Pancreas (tissue), 10 donors: ENCODE measurements around the gene ENOPH1. TPM values are rescaled to one million over a fixed set of nuclear protein-coding genes. Genes with fewer than 3 reads are reported as not detected.
A peak's percentile ranks its signal among the peaks of the same experiment; 100 is the strongest.
"Not testable (repeated sequence)": the region's sequence is repeated elsewhere in the genome, so short reads cannot be mapped to it uniquely, and the experiment has no call there.

Experiments used
- ATAC-seq, 4 donors: fragments of 200-7000 bp; cut with Tn5 transposase; one replicate each; pipeline versions ENCODE4 v1.8.0 to v1.9.1; 2020; ENCODE audit warnings: mild to moderate bottlenecking in 4 of 4, moderate library complexity in 4 of 4
- DNase-seq, 6 donors: peaks; one replicate each; pipeline ENCODE4 v3.0.0-alpha.2; 2020
- FAIRE-seq: peaks from 2 replicates; lab custom pipeline; 2012; peaks lifted over from hg19 to GRCh38; lab: Jason Lieb, UNC
- H3K27ac ChIP-seq, 4 donors: fragments of 200-600 bp; sonication (generic); 1 replicate in 3 of 4; 2 replicates in 1 of 4; pipeline versions ENCODE4 v1.5.0 to v1.8.0; 2020
- H3K27me3 ChIP-seq, 4 donors: fragments of 200-600 bp; one replicate each; pipeline ENCODE4 v1.8.0; 2021
- H3K36me3 ChIP-seq, 3 donors: fragments of 200-600 bp; sonication (generic) in 1 of 3; one replicate each; pipeline versions ENCODE4 v1.5.0 to v1.8.0; 2020 to 2021
- H3K4me1 ChIP-seq, 3 donors: fragments of 200-600 bp; one replicate each; pipeline ENCODE4 v1.8.0; 2021
- H3K4me3 ChIP-seq, 4 donors: fragments of 200-600 bp; sonication (generic) in 2 of 4; one replicate each; pipeline versions ENCODE4 v1.5.0 to v1.8.0; 2020 to 2021
- H3K9me3 ChIP-seq, 4 donors: fragments of 200-600 bp; one replicate each; pipeline ENCODE4 v1.8.0; 2021
- WGBS, 2 donors: extraction: QIAGEN DNeasy Blood & Tissue Kit; methylation state at CpG; one replicate each; pipeline ENCODE4 v1.1.7; 2013; 5-methylcytosine and 5-hydroxymethylcytosine counted together
- intact Hi-C, 3 donors: fragments of 100-400 bp; cut with DNase I; formaldehyde crosslinking; loops; one replicate each; pipeline versions ENCODE4 v1.11.1 to v1.14.2; 2022
- polyA plus RNA-seq, 2 donors: library from polyadenylated mRNA; stranded (reverse); fragments of 200-250 nt; gene quantifications; one replicate each; pipeline ENCODE4 v1.2.3, GENCODE V29; 2013
- total RNA-seq, 6 donors: library from RNA; stranded (reverse); fragmentation: NEBNext Ultra II Directional in 4 of 6; extraction: Animal tissue kit (Norgen Biotek cat#: 25700) in 4 of 6; gene quantifications; one replicate each; pipeline versions ENCODE4 v1.2.1 to v1.2.4, GENCODE V29; 2021 to 2023
- TF ChIP-seq, protein P1 (sequence below), 4 donors: fragments of 200-600 bp; sonication (generic) in 3 of 4; IDR thresholded peaks; one replicate each; pipeline versions ENCODE4 v1.5.0 to v1.8.0; 2021; ENCODE audit warnings: antibody characterized with exemption in 4 of 4
- donor health status: healthy with polysubstance abuse.
- donor health status: DM: no; HTN: no; CAD: no; lungs with moderate emphysema.
- donor health status: DM: no; HTN: no; CAD: no.
- donor health status: control.
- donor health status: control.
- donor health status: Bipolar disorder and iron deficiency.
- donor health status: DM: yes; HTN: yes; CAD: no.
- donor health status: DM: no; HTN: no; CAD: no.
- donor health status: DM: no; HTN: no; CAD: no.
- donor health status: DM: yes; HTN: yes; CAD: no.

ENOPH1 gene
- total and polyA plus RNA-seq, 8 donors: 8.4 to 24.4 (median 14.0) TPM

DNA sequence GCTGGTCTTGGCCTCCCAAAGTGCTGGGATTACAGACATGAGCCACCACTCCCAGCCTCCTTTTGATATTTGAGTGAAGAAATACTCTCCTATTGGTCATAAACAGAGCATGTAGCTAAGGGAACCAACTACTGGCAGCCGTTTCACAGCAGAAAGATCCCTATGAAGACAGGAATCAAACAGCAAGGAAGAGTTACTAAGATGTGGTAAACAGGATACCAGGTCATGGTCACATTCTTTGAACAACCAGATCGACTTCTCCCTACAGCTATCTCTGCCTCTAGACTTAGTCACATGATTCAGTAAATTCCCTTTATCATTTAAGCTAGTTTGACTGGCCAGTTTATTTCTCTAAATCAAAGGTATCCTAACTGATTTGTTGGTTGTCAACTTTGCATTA, 47.6 kb upstream of the ENOPH1 start:
- intact Hi-C loops: no loop called here
- no peak overlapping the region for H3K4me3 ChIP-seq
- TF ChIP-seq, protein P1, sequence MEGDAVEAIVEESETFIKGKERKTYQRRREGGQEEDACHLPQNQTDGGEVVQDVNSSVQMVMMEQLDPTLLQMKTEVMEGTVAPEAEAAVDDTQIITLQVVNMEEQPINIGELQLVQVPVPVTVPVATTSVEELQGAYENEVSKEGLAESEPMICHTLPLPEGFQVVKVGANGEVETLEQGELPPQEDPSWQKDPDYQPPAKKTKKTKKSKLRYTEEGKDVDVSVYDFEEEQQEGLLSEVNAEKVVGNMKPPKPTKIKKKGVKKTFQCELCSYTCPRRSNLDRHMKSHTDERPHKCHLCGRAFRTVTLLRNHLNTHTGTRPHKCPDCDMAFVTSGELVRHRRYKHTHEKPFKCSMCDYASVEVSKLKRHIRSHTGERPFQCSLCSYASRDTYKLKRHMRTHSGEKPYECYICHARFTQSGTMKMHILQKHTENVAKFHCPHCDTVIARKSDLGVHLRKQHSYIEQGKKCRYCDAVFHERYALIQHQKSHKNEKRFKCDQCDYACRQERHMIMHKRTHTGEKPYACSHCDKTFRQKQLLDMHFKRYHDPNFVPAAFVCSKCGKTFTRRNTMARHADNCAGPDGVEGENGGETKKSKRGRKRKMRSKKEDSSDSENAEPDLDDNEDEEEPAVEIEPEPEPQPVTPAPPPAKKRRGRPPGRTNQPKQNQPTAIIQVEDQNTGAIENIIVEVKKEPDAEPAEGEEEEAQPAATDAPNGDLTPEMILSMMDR (IDR thresholded peaks at IDR 0.05): no peak
- no peaks in the 10 kb centered on the region for H3K27me3 ChIP-seq
- no peaks in the 10 kb centered on the region for H3K4me1 ChIP-seq
- ATAC-seq (no peak), DNase-seq (no peak), FAIRE-seq (no peak)
- H3K9me3 ChIP-seq: no peaks in the 10 kb centered on the region
- no peak overlapping the region for H3K27ac ChIP-seq
- 76 to 90% methylated on average over 2 of the region's 2 CpGs for WGBS, 2 donors
- no peaks in the 10 kb centered on the region for H3K36me3 ChIP-seq

DNA sequence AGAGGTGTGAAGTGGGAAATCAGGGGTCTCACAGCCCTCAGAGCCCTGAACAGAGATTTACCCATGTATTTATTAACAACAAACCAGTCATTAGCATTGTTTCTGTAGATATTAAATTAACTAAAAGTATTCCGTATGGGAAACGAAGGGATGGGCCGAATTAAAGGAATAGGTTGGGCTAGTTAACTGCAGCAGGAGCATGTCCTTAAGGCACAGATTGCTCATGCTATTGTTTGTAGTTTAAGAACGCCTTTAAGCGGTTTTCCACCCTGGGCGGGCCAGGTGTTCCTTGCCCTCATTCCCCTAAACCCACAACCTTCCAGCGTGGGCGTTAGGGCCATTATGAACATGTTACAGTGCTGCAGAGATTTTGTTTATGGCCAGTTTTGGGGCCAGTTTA, 44.1 kb upstream of the ENOPH1 start:
- H3K27me3 ChIP-seq, DNase-seq, H3K36me3 ChIP-seq, FAIRE-seq, ATAC-seq, H3K4me1 ChIP-seq, intact Hi-C loops, H3K4me3 ChIP-seq, H3K9me3 ChIP-seq, H3K27ac ChIP-seq: not testable (repeated sequence)
- 93 to 96% methylated on average over 8 of the region's 8 CpGs for WGBS, 2 donors

DNA sequence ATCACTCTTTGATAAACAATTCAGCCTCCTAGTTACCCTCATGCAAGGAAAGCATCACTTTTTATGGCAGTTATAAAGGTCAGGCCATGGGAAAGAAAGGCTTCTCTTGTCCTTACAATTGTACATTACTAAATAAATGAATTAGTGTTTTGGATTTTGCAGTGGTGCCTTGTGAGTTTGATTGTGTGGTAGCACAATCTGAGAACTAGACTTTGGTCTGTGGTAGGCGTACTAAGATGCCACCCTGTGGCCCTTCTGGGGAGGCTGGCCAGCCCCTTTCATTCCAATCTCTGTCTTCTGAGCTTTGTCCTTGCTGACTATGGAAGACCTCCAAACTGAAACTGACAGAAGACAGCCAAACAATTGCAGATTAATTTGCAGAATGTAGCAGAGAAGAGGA, 42.0 kb upstream of the ENOPH1 start:
- FAIRE-seq (no peak), ATAC-seq (no peak), DNase-seq (no peak)
- intact Hi-C loops: no loop called here
- H3K27me3 ChIP-seq: no peaks in the 10 kb centered on the region
- 78 to 81% methylated on average over 1 of the region's 1 CpG for WGBS, 2 donors
- no peaks in the 10 kb centered on the region for H3K36me3 ChIP-seq
- no peaks in the 10 kb centered on the region for H3K4me1 ChIP-seq
- H3K4me3 ChIP-seq: no peak overlapping the region
- no peak overlapping the region for H3K27ac ChIP-seq
- no peaks in the 10 kb centered on the region for H3K9me3 ChIP-seq
- TF ChIP-seq, protein P1 (IDR thresholded peaks at IDR 0.05): no peak

DNA sequence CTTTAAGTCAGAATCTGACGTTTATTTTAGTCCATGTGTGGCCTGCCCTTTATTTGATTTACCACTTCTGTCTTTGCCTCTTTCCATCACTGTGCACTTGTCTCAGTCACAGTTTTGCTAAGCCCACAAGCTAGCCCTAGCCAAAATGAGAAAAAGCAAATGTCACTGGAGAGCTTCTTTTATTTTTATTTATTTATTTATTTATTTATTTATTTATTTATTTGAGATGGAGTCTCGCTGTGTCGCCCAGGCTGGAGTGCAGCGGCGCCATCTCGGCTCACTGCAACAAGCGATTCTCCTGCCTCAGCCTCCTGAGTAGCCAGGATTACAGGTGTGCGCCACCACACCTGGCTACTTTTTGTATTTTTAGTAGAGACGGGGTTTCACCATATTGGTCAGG, 40.3 kb upstream of the ENOPH1 start:
- ATAC-seq, H3K27ac ChIP-seq, H3K4me3 ChIP-seq, H3K27me3 ChIP-seq, FAIRE-seq, H3K4me1 ChIP-seq, H3K36me3 ChIP-seq, DNase-seq, intact Hi-C loops, H3K9me3 ChIP-seq: not testable (repeated sequence)
- WGBS, 2 donors: 87 to 88% methylated on average over 9 of the region's 9 CpGs

DNA sequence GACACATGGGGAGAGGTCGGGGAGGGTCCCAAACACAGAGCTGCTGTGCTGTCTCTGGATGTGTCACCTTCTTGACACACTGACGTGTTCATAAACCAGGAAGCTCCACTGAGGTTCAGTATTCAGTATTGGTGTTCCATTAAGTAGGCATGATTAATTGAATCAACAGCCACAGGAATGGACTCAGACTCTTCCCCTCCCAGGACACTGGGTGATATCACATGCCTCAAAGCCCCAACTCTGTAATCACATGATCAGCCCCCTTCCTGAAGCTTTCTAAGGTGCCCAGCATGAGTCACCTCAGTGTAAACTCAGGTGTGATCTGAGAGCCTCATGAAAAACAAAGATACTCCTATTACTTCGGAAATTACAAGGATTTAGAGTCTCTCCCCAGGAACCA, 35.5 kb upstream of the ENOPH1 start:
- FAIRE-seq: no peak
- peak in 3 of 4 donors; percentile 43 to 70 (median 54) for ATAC-seq
- no peaks in the 10 kb centered on the region for H3K9me3 ChIP-seq

DNA sequence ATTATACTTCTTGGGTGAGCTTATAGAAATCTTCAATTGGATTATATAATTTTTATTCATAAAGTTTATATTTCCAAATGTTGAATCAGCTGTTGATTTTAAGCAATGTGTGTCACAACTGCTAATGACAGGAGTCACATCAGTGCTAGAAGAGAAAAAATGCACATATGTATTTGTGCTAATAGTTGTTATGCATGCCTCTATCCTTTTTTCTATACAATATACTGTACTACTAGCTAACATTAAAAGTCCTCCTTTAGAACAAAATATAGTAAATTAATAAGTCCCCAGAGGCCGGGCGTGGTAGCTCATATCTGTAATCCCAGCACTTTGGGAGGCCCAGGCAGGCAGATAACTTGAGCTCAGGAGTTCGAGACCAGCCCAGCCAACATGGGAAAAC, 32.9 kb upstream of the ENOPH1 start:
- no peak for ATAC-seq
- H3K27me3 ChIP-seq: no peaks in the 10 kb centered on the region
- H3K27ac ChIP-seq: no peak overlapping the region
- H3K9me3 ChIP-seq: no peaks in the 10 kb centered on the region
- no peaks in the 10 kb centered on the region for H3K4me1 ChIP-seq
- TF ChIP-seq, protein P1 (IDR thresholded peaks at IDR 0.05): no peak
- no peak overlapping the region for H3K4me3 ChIP-seq
- no peak for DNase-seq
- intact Hi-C loops: no loop called here
- FAIRE-seq: no peak
- no peaks in the 10 kb centered on the region for H3K36me3 ChIP-seq
- WGBS, 2 donors: 91 to 96% methylated on average over 3 of the region's 3 CpGs

More for the DNA sequence above, 35.5 kb upstream of the ENOPH1 start:
- 73 to 81% methylated on average over 3 of the region's 3 CpGs for WGBS, 2 donors
- Histone ChIP-seq H3K36me3 (no peaks in the 10 kb centered on the region), H3K27ac (no peak overlapping the region), H3K4me3 (no peak overlapping the region), H3K27me3 (no peaks in the 10 kb centered on the region), H3K4me1 (no peaks in the 10 kb centered on the region)
- intact Hi-C loops: no loop called here
- DNase-seq: no peak
- TF ChIP-seq, protein P1 (IDR thresholded peaks at IDR 0.05): no peak
